HEK293 (cell line): ENCODE data around the gene MTUS2.
A peak's percentile ranks its signal among the peaks of the same experiment; 100 is the strongest.

Experiments
- CTCF ChIA-PET: fragments of 350-600 bp; formaldehyde crosslinking; extraction: SDS; loops from one replicate; lab custom pipeline; 2021; ENCODE audit warnings: antibody characterized with exemption; lab: Yijun Ruan, JAX
- POLR2A ChIA-PET: fragments of 300-600 bp; formaldehyde crosslinking; extraction: SDS; loops from one replicate; lab custom pipeline; 2020; ENCODE audit warnings: antibody characterized with exemption, inconsistent platforms; lab: Yijun Ruan, JAX
- H3K27ac ChIP-seq: fragments of 200-500 bp; sonication (Bioruptor generic); 2 replicates; pipeline ENCODE4 v1.5.1; 2014; ENCODE audit warnings: low read depth, low read length, control low read depth, inconsistent platforms; ENCODE audit errors: extremely low read depth
- H3K36me3 ChIP-seq, 2 experiments: fragments of 200-500 bp in 1 of 2; sonication (Bioruptor generic) in 1 of 2; 1 replicate in 1 of 2; 2 replicates in 1 of 2; pipeline ENCODE4 v1.5.1; 2014 to 2017; ENCODE audit warnings: inconsistent platforms in 2 of 2, low read length in 2 of 2; ENCODE audit not compliant: control insufficient read depth in 2 of 2, insufficient read depth in 1 of 2
- H3K4me1 ChIP-seq: fragments of 200-500 bp; sonication (Bioruptor generic); 2 replicates; pipeline ENCODE4 v1.5.1; 2014; ENCODE audit warnings: mild to moderate bottlenecking, low read length, inconsistent platforms; ENCODE audit not compliant: control insufficient read depth, insufficient read depth
- H3K4me3 ChIP-seq: 2 replicates; pipeline ENCODE4 v1.5.1; 2011; ENCODE audit warnings: low read depth, mild to moderate bottlenecking, control low read depth, low read length, moderate library complexity
- H3K9me3 ChIP-seq: fragments of 200-500 bp; sonication (Bioruptor generic); 2 replicates; pipeline ENCODE4 v1.5.1; 2014; ENCODE audit warnings: low read depth, low read length, inconsistent platforms; ENCODE audit not compliant: control insufficient read depth, insufficient read depth
- EGR2 ChIP-seq: fragments of 450-650 bp; formaldehyde crosslinking; IDR thresholded peaks from 2 replicates; pipeline ENCODE4 v1.5.1; 2016; ENCODE audit warnings: low read depth, missing biosample characterization, missing genetic modification characterization
- KLF9 ChIP-seq: fragments of 450-650 bp; formaldehyde crosslinking; IDR thresholded peaks from 2 replicates; pipeline ENCODE4 v1.5.1; 2016; ENCODE audit warnings: missing biosample characterization, missing genetic modification characterization, low read depth
- MYNN ChIP-seq: fragments of 450-650 bp; formaldehyde crosslinking; IDR thresholded peaks from 2 replicates; pipeline ENCODE4 v1.5.1; 2016; ENCODE audit warnings: missing biosample characterization, missing genetic modification characterization, borderline replicate concordance
- REPIN1 ChIP-seq: fragments of 450-650 bp; formaldehyde crosslinking; IDR thresholded peaks from 2 replicates; pipeline ENCODE4 v1.5.1; 2017; ENCODE audit warnings: missing biosample characterization, missing genetic modification characterization, low read depth
- ZBTB7A ChIP-seq: fragments of 450-650 bp; formaldehyde crosslinking; IDR thresholded peaks from 2 replicates; pipeline ENCODE4 v1.5.1; 2016; ENCODE audit warnings: low read depth, missing biosample characterization, missing genetic modification characterization
- ZEB2 ChIP-seq: fragments of 450-650 bp; formaldehyde crosslinking; IDR thresholded peaks from 2 replicates; pipeline ENCODE4 v1.5.1; 2016; ENCODE audit warnings: missing biosample characterization, missing genetic modification characterization
- ZFHX2 ChIP-seq: fragments of 450-650 bp; formaldehyde crosslinking; conservative IDR thresholded peaks from 2 replicates; pipeline ENCODE4 v1.5.1; 2016; ENCODE audit warnings: missing biosample characterization, missing genetic modification characterization
- ZNF112 ChIP-seq: fragments of 450-650 bp; formaldehyde crosslinking; IDR thresholded peaks from 2 replicates; pipeline ENCODE4 v1.5.0; 2017; ENCODE audit warnings: missing biosample characterization, missing genetic modification characterization
- ZNF155 ChIP-seq: fragments of 450-650 bp; formaldehyde crosslinking; IDR thresholded peaks from 2 replicates; pipeline ENCODE4 v1.5.1; 2016; ENCODE audit warnings: missing biosample characterization, missing genetic modification characterization
- ZNF211 ChIP-seq: fragments of 450-650 bp; formaldehyde crosslinking; IDR thresholded peaks from 2 replicates; pipeline ENCODE4 v1.5.1; 2016; ENCODE audit warnings: low read depth, missing biosample characterization, missing genetic modification characterization
- ZNF311 ChIP-seq: fragments of 450-650 bp; formaldehyde crosslinking; IDR thresholded peaks from 2 replicates; pipeline ENCODE4 v1.5.1; 2017; ENCODE audit warnings: missing biosample characterization, missing genetic modification characterization, borderline replicate concordance
- ZNF398 ChIP-seq: fragments of 450-650 bp; formaldehyde crosslinking; IDR thresholded peaks from 2 replicates; pipeline ENCODE4 v1.5.1; 2017; ENCODE audit warnings: missing biosample characterization, missing genetic modification characterization
- ZNF544 ChIP-seq: fragments of 450-650 bp; formaldehyde crosslinking; IDR thresholded peaks from 2 replicates; pipeline ENCODE4 v1.5.0; 2017; ENCODE audit warnings: missing biosample characterization, missing genetic modification characterization
- ZNF654 ChIP-seq: fragments of 450-650 bp; formaldehyde crosslinking; IDR thresholded peaks from 2 replicates; pipeline ENCODE4 v1.5.1; 2016; ENCODE audit warnings: low read depth, missing biosample characterization, missing genetic modification characterization
- ZNF658 ChIP-seq: fragments of 450-650 bp; formaldehyde crosslinking; IDR thresholded peaks from 2 replicates; pipeline ENCODE4; 2016; ENCODE audit warnings: missing biosample characterization, missing genetic modification characterization
- ZNF660 ChIP-seq: fragments of 450-650 bp; IDR thresholded peaks from 2 replicates; pipeline ENCODE4 v1.5.1; 2018; ENCODE audit warnings: missing biosample characterization, mild to moderate bottlenecking, missing genetic modification characterization
- ZNF677 ChIP-seq: fragments of 450-650 bp; IDR thresholded peaks from 2 replicates; pipeline ENCODE4 v1.5.0; 2018; ENCODE audit warnings: missing biosample characterization, mild to moderate bottlenecking, missing genetic modification characterization, moderate library complexity
- TF ChIP-seq, protein P1 (sequence below): fragments of 450-650 bp; formaldehyde crosslinking; IDR thresholded peaks from 2 replicates; pipeline ENCODE4 v1.5.1; 2016; ENCODE audit warnings: missing biosample characterization, missing genetic modification characterization, borderline replicate concordance

Gene MTUS2

GRCh38 chr13:29490561-29490885 is 670.4 kb downstream of the MTUS2 start:
- H3K9me3 ChIP-seq = no peaks in the 10 kb centered on the region
- POLR2A ChIA-PET = no interaction called here
- H3K4me1 ChIP-seq = no peaks in the 10 kb centered on the region
- no peak for TF ChIP-seq ZNF311
- H3K36me3 ChIP-seq = no peaks in the 10 kb centered on the region
- no peak overlapping the region for H3K4me3 ChIP-seq
- CTCF ChIA-PET = no interaction called here
- no peak overlapping the region for H3K27ac ChIP-seq

DNA sequence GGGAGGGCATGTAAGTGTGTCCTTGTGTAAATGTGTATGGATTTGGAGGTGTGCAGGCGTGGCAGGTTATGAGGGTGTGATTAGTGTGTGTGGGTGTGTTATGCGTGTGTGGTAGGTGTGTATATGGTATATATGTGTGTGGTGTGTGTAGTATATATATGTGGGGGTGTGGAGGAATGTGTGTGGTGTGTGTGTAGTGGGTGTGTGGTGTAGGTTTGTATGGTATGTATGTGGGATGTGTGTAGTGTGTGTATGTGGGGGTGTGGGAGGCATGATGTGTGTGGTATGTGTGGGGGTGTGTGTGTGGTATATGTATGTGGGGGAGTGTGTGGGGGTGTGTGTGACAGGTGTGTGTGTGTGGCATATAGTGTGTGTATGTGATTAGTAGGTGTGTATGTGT is 671.1 kb downstream of the MTUS2 start:
- no peak for TF ChIP-seq ZNF654 (tag by site-specific recombination)
- TF ChIP-seq EGR2 (tag by site-specific recombination) = peak; percentile 95
- TF ChIP-seq ZNF211 (tag by site-specific recombination) = peak; percentile 55; the same call in 1 of the 2 replicates
- peak; percentile 96 for TF ChIP-seq ZFHX2 (tag by site-specific recombination)
- Histone ChIP-seq H3K36me3 (no peaks in the 10 kb centered on the region), H3K27ac (no peak overlapping the region), H3K9me3 (no peaks in the 10 kb centered on the region), H3K4me3 (no peak overlapping the region), H3K4me1 (no peaks in the 10 kb centered on the region)
- CTCF ChIA-PET = no interaction called here
- POLR2A ChIA-PET = no interaction called here

- Histone ChIP-seq H3K36me3 (no peaks in the 10 kb centered on the region), H3K27ac (no peak overlapping the region), H3K4me3 (no peak overlapping the region), H3K4me1 (no peaks in the 10 kb centered on the region)
- ChIA-PET CTCF (interaction anchor here (2.8 kb wide), 1 partner anchor 21 kb away, joined by 6 read pairs; no protein-coding TSS in a partner anchor), POLR2A (no interaction called here)
- TF ChIP-seq ZNF155 (tag by site-specific recombination) = no peak
- TF ChIP-seq, all 188 proteins: peak for 0
- H3K9me3 ChIP-seq = no peaks in the 10 kb centered on the region
Observed at GRCh38 chr13:29493796-29494195, 673.7 kb downstream of the MTUS2 start.

- H3K4me1 ChIP-seq = no peaks in the 10 kb centered on the region
- ChIA-PET POLR2A (no interaction called here), CTCF (interaction anchor here (2.8 kb wide), 1 partner anchor 22 kb away, joined by 6 read pairs; no protein-coding TSS in a partner anchor)
- TF ChIP-seq ZNF658 = no peak
- no peak for TF ChIP-seq ZBTB7A
- no peak for TF ChIP-seq REPIN1 (tag by site-specific recombination)
- no peak for TF ChIP-seq ZNF677 (tag by site-specific recombination)
- TF ChIP-seq ZNF112 (tag by site-specific recombination) = no peak
- no peak for TF ChIP-seq MYNN (tag by site-specific recombination)
- no peak for TF ChIP-seq KLF9 (tag by site-specific recombination)
- TF ChIP-seq ZEB2 = no peak
- no peak for TF ChIP-seq ZNF660 (tag by site-specific recombination)
- TF ChIP-seq, protein P1, sequence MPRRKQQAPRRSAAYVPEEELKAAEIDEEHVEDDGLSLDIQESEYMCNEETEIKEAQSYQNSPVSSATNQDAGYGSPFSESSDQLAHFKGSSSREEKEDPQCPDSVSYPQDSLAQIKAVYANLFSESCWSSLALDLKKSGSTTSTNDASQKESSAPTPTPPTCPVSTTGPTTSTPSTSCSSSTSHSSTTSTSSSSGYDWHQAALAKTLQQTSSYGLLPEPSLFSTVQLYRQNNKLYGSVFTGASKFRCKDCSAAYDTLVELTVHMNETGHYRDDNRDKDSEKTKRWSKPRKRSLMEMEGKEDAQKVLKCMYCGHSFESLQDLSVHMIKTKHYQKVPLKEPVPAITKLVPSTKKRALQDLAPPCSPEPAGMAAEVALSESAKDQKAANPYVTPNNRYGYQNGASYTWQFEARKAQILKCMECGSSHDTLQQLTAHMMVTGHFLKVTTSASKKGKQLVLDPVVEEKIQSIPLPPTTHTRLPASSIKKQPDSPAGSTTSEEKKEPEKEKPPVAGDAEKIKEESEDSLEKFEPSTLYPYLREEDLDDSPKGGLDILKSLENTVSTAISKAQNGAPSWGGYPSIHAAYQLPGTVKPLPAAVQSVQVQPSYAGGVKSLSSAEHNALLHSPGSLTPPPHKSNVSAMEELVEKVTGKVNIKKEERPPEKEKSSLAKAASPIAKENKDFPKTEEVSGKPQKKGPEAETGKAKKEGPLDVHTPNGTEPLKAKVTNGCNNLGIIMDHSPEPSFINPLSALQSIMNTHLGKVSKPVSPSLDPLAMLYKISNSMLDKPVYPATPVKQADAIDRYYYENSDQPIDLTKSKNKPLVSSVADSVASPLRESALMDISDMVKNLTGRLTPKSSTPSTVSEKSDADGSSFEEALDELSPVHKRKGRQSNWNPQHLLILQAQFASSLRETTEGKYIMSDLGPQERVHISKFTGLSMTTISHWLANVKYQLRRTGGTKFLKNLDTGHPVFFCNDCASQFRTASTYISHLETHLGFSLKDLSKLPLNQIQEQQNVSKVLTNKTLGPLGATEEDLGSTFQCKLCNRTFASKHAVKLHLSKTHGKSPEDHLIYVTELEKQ (tag by site-specific recombination) = no peak
- TF ChIP-seq ZNF544 = no peak
- TF ChIP-seq ZNF398 (tag by site-specific recombination) = no peak
- no peaks in the 10 kb centered on the region for H3K9me3 ChIP-seq
- H3K4me3 ChIP-seq = no peak overlapping the region
- H3K36me3 ChIP-seq = no peaks in the 10 kb centered on the region
- no peak overlapping the region for H3K27ac ChIP-seq
Observed at GRCh38 chr13:29494520-29494919, 674.4 kb downstream of the MTUS2 start.
